SK-N-SH (cell line): Measurements from ENCODE around the gene RBBP4. TPM values are rescaled to one million over a fixed set of nuclear protein-coding genes. Genes with fewer than 3 reads are reported as not detected.

ENCODE experiments used
- CTCF ChIA-PET: fragments of 300-600, 350-600 bp; formaldehyde crosslinking; extraction: SDS; loops from one replicate; lab custom pipeline; 2021; lab: Yijun Ruan, JAX
- POLR2A ChIA-PET: fragments of 350-600 bp; sonication (Branson Sonifier 250); formaldehyde crosslinking; extraction: SDS; loops from one replicate; lab custom pipeline; 2020; ENCODE audit warnings: antibody characterized with exemption, inconsistent platforms; lab: Yijun Ruan, JAX
- DNase-seq: peaks from one replicate; pipeline ENCODE4 v3.0.0; 2012
- H2AFZ ChIP-seq: fragments of 200-600 bp; sonication (generic); 2 replicates; pipeline ENCODE4 v1.8.1; 2016; ENCODE audit warnings: antibody characterized with exemption, mild to moderate bottlenecking, low read depth
- H3F3A ChIP-seq: fragments of 200-600 bp; sonication (generic); replicated peaks from 2 replicates; pipeline ENCODE3; 2016; ENCODE audit warnings: antibody characterized with exemption, mild to moderate bottlenecking; ENCODE audit not compliant: insufficient read depth
- H3K27ac ChIP-seq, 2 experiments: fragments of 200-500 bp in 1 of 2; fragments of 200-600 bp in 1 of 2; sonication (Bioruptor generic) in 1 of 2; sonication (generic), shearing (Covaris generic) in 1 of 2; 2 replicates each; pipeline versions ENCODE4 v1.5.1 to v1.6.1; 2014 to 2016; ENCODE audit warnings: low read depth in 2 of 2, inconsistent platforms in 1 of 2, low read length in 1 of 2, mild to moderate bottlenecking in 1 of 2, mixed read lengths in 1 of 2
- H3K27me3 ChIP-seq: fragments of 200-600 bp; sonication (generic), shearing (Covaris generic); 2 replicates; pipeline ENCODE4 v1.6.1; 2016; ENCODE audit warnings: mixed run types; ENCODE audit not compliant: insufficient read depth
- H3K36me3 ChIP-seq, 2 experiments: fragments of 200-500 bp in 1 of 2; fragments of 200-600 bp in 1 of 2; sonication (Bioruptor generic) in 1 of 2; sonication (generic) in 1 of 2; replicated peaks in 1 of 2; 2 replicates each; pipeline versions ENCODE3 to v1.5.1; 2014 to 2016; ENCODE audit warnings: low read length in 1 of 2, mild to moderate bottlenecking in 1 of 2; ENCODE audit not compliant: insufficient read depth in 2 of 2, control insufficient read depth in 1 of 2
- H3K4me1 ChIP-seq, 2 experiments: fragments of 200-500 bp in 1 of 2; fragments of 200-600 bp in 1 of 2; sonication (Bioruptor generic) in 1 of 2; sonication (generic), shearing (Covaris generic) in 1 of 2; 2 replicates each; pipeline versions ENCODE4 v1.5.1 to v1.6.1; 2014 to 2016; ENCODE audit warnings: low read depth in 1 of 2, low read length in 1 of 2, mixed run types in 1 of 2; ENCODE audit not compliant: insufficient read depth in 2 of 2, control insufficient read depth in 1 of 2
- H3K4me2 ChIP-seq: fragments of 200-600 bp; sonication (generic), shearing (Covaris generic); 2 replicates; pipeline ENCODE4 v1.6.1; 2017; ENCODE audit warnings: mixed run types
- H3K4me3 ChIP-seq, 2 experiments: fragments of 200-500 bp in 1 of 2; fragments of 200-600 bp in 1 of 2; sonication (Bioruptor generic) in 1 of 2; sonication (generic), shearing (Covaris generic) in 1 of 2; 2 replicates each; pipeline versions ENCODE4 v1.5.1 to v1.8.1; 2014 to 2016; ENCODE audit warnings: low read depth in 2 of 2, inconsistent platforms in 1 of 2, low read length in 1 of 2, mild to moderate bottlenecking in 1 of 2, mixed read lengths in 1 of 2, moderate library complexity in 1 of 2
- H3K79me2 ChIP-seq: fragments of 200-600 bp; sonication (generic); 2 replicates; pipeline ENCODE4 v1.8.1; 2017; ENCODE audit warnings: mild to moderate bottlenecking; ENCODE audit not compliant: insufficient read depth
- H3K9ac ChIP-seq: fragments of 200-600 bp; sonication (generic); 2 replicates; pipeline ENCODE4 v1.6.1; 2017; ENCODE audit warnings: mixed run types
- H3K9me2 ChIP-seq: fragments of 200-600 bp; sonication (generic); 2 replicates; pipeline ENCODE4 v1.6.1; 2017; ENCODE audit warnings: mixed run types
- H3K9me3 ChIP-seq: fragments of 200-600 bp; sonication (generic); 2 replicates; pipeline ENCODE4 v1.6.1; 2017; ENCODE audit warnings: mixed run types, mild to moderate bottlenecking, moderate library complexity
- H4K20me1 ChIP-seq: fragments of 200-600 bp; sonication (generic); 2 replicates; pipeline ENCODE4 v1.6.1; 2017; ENCODE audit warnings: mild to moderate bottlenecking, mixed run types; ENCODE audit not compliant: insufficient read depth
- ELF1 ChIP-seq: IDR thresholded peaks from 2 replicates; pipeline ENCODE4 v1.4.0; 2012
- FOSL2 ChIP-seq: IDR thresholded peaks from 2 replicates; pipeline ENCODE4 v1.4.0; 2012; ENCODE audit warnings: low read depth, mild to moderate bottlenecking, moderate library complexity, borderline replicate concordance
- FOXM1 ChIP-seq: IDR thresholded peaks from 2 replicates; pipeline ENCODE4 v1.4.0; 2012; ENCODE audit warnings: low read depth, mild to moderate bottlenecking
- GATA2 ChIP-seq: sonication (generic); formaldehyde crosslinking; IDR thresholded peaks from 2 replicates; pipeline ENCODE4 v1.5.0; 2020; ENCODE audit warnings: mild to moderate bottlenecking, missing genetic modification reagents
- JUND ChIP-seq: IDR thresholded peaks from 2 replicates; pipeline ENCODE4 v1.4.0; 2012
- NRF1 ChIP-seq: IDR thresholded peaks from 2 replicates; pipeline ENCODE4 v1.6.1; 2012; ENCODE audit warnings: low read depth, mild to moderate bottlenecking, low read length
- SMC3 ChIP-seq: IDR thresholded peaks from 2 replicates; pipeline ENCODE4 v1.6.1; 2012; ENCODE audit warnings: low read depth, low read length, improper control_type of control experiment
- TCF12 ChIP-seq: IDR thresholded peaks from 2 replicates; pipeline ENCODE4 v1.4.0; 2012
- WGBS: methylation state at CpG from one replicate; pipeline ENCODE4 v1.1.6; 2017; ENCODE audit warnings: low lambda C conversion rate; 5-methylcytosine and 5-hydroxymethylcytosine counted together
- polyA plus RNA-seq, 3 experiments: library from polyadenylated mRNA; depleted of rRNA; stranded (reverse); fragments of >200 nt; gene quantifications; 2 replicates each; pipeline ENCODE4 v1.2.3, GENCODE V29; 2012
- TF ChIP-seq, protein P1 (sequence below): fragments of 150-350 bp; IDR thresholded peaks from 2 replicates; pipeline ENCODE4 v1.6.1; 2016; ENCODE audit warnings: mild to moderate bottlenecking, low read depth, low read length
- TF ChIP-seq, protein P2 (sequence below): IDR thresholded peaks from 2 replicates; pipeline ENCODE4; 2012
- TF ChIP-seq, protein P3 (sequence below): IDR thresholded peaks from 2 replicates; pipeline ENCODE4 v1.6.1; 2012; ENCODE audit warnings: mild to moderate bottlenecking, low read depth, low read length, moderate library complexity

The RBBP4 gene
- polyA plus RNA-seq, 1 of the 3 experiments (the other 2 are of a cell fraction): 108 TPM

DNA sequence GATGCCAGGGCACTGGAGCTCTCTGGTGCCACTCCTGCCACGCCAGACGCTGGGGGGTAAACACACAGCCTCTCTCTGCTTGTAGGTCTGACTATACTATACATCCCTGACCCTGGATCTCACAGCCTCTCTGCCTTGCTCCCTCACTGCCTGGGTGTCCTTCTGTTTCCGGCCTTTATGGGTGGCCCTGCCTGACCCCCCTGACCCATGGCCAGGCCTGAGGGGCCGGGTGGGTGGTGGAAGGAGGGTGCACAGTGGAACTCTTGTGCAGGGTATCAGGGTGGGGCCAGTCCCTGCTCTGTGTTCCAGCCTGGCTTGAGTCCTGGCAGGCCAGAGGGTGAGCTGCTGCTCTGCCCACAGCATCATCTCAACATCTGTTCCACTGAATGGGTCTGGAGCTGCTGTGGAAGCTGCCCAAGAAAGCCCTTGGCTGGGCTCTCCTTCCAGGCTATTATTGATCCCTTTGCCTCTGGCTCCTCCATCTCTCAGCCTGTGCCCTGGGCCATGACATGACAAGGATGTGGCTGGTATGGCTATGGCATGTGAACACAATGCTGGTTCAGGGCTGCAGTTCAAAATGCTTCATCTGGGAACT, 68.8 kb downstream of the RBBP4 start:
- Histone ChIP-seq H3K4me2 (no peak overlapping the region), H4K20me1 (no peaks in the 10 kb centered on the region), H3K9me2 (no peaks in the 10 kb centered on the region), H3K4me3 (no peak overlapping the region), H2AFZ (no peak overlapping the region), H3K9me3 (no peaks in the 10 kb centered on the region), H3F3A (no peaks in the 10 kb centered on the region), H3K27me3 (no peaks in the 10 kb centered on the region), H3K4me1 (peaks cover 1 to 7% of the 10 kb centered on the region in 2 experiments; a peak in 3 of 4 replicates), H3K27ac (no peak overlapping the region), H3K36me3 (no peaks in the 10 kb centered on the region), H3K9ac (no peak overlapping the region)
- 80% methylated on average over 1 of the region's 4 CpGs for WGBS
- CTCF ChIA-PET: interaction anchor here (1.3 to 18.9 kb wide), 3 partner anchors 8 to 153 kb away, joined by 4 to 392 read pairs (median 5); no protein-coding TSS in a partner anchor
- POLR2A ChIA-PET: no interaction called here
- TF ChIP-seq, protein P1, sequence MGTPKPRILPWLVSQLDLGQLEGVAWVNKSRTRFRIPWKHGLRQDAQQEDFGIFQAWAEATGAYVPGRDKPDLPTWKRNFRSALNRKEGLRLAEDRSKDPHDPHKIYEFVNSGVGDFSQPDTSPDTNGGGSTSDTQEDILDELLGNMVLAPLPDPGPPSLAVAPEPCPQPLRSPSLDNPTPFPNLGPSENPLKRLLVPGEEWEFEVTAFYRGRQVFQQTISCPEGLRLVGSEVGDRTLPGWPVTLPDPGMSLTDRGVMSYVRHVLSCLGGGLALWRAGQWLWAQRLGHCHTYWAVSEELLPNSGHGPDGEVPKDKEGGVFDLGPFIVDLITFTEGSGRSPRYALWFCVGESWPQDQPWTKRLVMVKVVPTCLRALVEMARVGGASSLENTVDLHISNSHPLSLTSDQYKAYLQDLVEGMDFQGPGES: no peak
- TF ChIP-seq JUND (no peak), ELF1 (no peak), GATA2 (CRISPR knock-in tag) (no peak), SMC3 (no peak)
- TF ChIP-seq, all 33 proteins: peak for 0
- no peak for DNase-seq
- no peaks in the 10 kb centered on the region for H3K79me2 ChIP-seq

DNA sequence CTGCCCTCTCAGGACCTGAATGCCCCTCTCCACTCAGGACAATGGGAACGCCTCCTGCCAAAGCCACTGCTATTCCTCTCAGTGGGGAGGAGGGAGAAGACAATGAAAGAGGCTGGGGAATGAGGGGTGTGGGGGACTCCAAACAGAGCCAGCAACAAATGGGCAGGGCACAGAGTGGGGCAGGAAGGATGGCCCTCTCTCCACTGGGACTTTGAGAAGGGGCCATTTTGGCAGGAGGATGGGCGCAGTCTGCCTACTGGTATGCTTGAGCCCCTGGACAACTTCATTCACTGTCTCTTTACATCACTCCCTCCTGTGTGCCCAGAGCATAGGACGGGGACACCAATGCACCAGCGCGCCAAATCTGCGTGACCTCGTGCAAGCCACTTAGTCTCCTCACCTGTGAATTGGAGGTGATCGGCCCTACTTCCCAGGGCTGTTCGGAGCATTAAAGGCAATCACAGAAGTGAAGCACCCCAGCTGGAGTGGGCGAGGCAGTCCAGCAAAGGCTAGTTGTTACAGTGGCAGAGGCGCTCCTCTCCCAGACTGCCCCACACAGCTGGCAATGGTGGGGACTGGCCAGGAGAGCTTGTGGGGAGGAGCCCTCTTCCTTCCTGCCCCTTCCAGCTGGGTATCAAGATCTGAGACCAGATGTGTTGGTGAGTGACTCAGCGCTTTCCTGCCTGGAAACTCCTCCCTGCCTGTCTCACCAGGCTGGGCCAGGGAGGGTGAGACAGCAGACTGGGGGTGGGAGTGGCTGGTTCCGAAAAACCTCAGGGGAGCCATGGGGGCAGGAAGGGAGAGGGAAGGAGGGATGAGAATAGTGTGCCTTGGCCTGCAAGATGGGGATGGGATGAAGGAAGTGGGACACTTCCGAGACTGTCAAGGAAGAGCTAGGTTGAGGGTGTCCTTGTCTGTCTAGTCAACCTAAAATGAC, 73.9 kb downstream of the RBBP4 start:
- peak; percentile 49; the same call in 1 of the 2 replicates for TF ChIP-seq FOSL2
- TF ChIP-seq, protein P2, sequence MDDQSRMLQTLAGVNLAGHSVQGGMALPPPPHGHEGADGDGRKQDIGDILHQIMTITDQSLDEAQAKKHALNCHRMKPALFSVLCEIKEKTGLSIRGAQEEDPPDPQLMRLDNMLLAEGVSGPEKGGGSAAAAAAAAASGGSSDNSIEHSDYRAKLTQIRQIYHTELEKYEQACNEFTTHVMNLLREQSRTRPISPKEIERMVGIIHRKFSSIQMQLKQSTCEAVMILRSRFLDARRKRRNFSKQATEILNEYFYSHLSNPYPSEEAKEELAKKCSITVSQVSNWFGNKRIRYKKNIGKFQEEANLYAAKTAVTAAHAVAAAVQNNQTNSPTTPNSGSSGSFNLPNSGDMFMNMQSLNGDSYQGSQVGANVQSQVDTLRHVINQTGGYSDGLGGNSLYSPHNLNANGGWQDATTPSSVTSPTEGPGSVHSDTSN: peak; percentile 45; the same call in 1 of the 2 replicates
- TF ChIP-seq, protein P3, sequence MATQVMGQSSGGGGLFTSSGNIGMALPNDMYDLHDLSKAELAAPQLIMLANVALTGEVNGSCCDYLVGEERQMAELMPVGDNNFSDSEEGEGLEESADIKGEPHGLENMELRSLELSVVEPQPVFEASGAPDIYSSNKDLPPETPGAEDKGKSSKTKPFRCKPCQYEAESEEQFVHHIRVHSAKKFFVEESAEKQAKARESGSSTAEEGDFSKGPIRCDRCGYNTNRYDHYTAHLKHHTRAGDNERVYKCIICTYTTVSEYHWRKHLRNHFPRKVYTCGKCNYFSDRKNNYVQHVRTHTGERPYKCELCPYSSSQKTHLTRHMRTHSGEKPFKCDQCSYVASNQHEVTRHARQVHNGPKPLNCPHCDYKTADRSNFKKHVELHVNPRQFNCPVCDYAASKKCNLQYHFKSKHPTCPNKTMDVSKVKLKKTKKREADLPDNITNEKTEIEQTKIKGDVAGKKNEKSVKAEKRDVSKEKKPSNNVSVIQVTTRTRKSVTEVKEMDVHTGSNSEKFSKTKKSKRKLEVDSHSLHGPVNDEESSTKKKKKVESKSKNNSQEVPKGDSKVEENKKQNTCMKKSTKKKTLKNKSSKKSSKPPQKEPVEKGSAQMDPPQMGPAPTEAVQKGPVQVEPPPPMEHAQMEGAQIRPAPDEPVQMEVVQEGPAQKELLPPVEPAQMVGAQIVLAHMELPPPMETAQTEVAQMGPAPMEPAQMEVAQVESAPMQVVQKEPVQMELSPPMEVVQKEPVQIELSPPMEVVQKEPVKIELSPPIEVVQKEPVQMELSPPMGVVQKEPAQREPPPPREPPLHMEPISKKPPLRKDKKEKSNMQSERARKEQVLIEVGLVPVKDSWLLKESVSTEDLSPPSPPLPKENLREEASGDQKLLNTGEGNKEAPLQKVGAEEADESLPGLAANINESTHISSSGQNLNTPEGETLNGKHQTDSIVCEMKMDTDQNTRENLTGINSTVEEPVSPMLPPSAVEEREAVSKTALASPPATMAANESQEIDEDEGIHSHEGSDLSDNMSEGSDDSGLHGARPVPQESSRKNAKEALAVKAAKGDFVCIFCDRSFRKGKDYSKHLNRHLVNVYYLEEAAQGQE: 0 out of 2 replicates have a peak, but pooled peaks have one; percentile 22
- peak; percentile 80 for TF ChIP-seq TCF12
- no peak for TF ChIP-seq NRF1
- no peak for TF ChIP-seq FOXM1
- TF ChIP-seq, all 33 proteins: peak for 4
- POLR2A ChIA-PET: no interaction called here
- Histone ChIP-seq H3K4me3 (no peak overlapping the region), H3K4me2 (peak overlapping the region; percentile 62), H4K20me1 (no peaks in the 10 kb centered on the region), H3K27me3 (no peaks in the 10 kb centered on the region), H3K9me3 (no peaks in the 10 kb centered on the region), H3K9ac (no peak overlapping the region), H3K79me2 (no peaks in the 10 kb centered on the region), H3K4me1 (peaks cover 10 to 13% of the 10 kb centered on the region in 2 experiments; a peak in 3 of 4 replicates), H2AFZ (peak overlapping the region; percentile 77; the same call in 1 of the 2 replicates), H3K27ac (peak overlapping the region in 1 of 2 experiments; percentile 10; a peak in 2 of 4 replicates), H3F3A (peaks cover under 1% of the 10 kb centered on the region), H3K36me3 (no peaks in the 10 kb centered on the region), H3K9me2 (no peaks in the 10 kb centered on the region)
- WGBS: 74% methylated on average over 11 of the region's 14 CpGs
- CTCF ChIA-PET: interaction anchor here (0.6 to 2.3 kb wide), 3 partner anchors 13 to 150 kb away, joined by 3 to 15 read pairs (median 6); no protein-coding TSS in a partner anchor
- peak; percentile 51 for DNase-seq
